H1 (cell line): Measurements from ENCODE around the gene ING4. TPM values are rescaled to one million over a fixed set of nuclear protein-coding genes. Genes with fewer than 3 reads are reported as not detected.

Experiments used
- CTCF ChIA-PET: fragments of 300-600 bp; sonication (Branson Sonifier 250); formaldehyde crosslinking; loops from one replicate; lab custom pipeline; 2021; ENCODE audit not compliant: partially characterized antibody; lab: Charles Lee
- POLR2A ChIA-PET: fragments of 300-600 bp; sonication (Branson Sonifier 250); formaldehyde crosslinking; loops from one replicate; lab custom pipeline; 2021; ENCODE audit warnings: inconsistent platforms; ENCODE audit not compliant: partially characterized antibody; lab: Charles Lee
- DNase-seq, 2 experiments: peaks; one replicate each; pipeline versions ENCODE4 v3.0.0 to v3.0.0-alpha.2; 2010 to 2022; ENCODE audit warnings: low spot score in 2 of 2, low read depth in 1 of 2, mixed read lengths in 1 of 2
- FAIRE-seq: peaks from 2 replicates; lab custom pipeline; 2011; peaks lifted over from hg19 to GRCh38; lab: Jason Lieb, UNC
- H2AFZ ChIP-seq: 2 replicates; pipeline ENCODE4 v1.8.1; 2012; ENCODE audit warnings: low read length, inconsistent platforms
- H2AK5ac ChIP-seq: 2 replicates; pipeline ENCODE4 v1.6.1; 2013; ENCODE audit warnings: low read depth, low read length
- H2BK120ac ChIP-seq: replicated peaks from 2 replicates; pipeline ENCODE3; 2013; ENCODE audit warnings: low read depth, low read length, inconsistent platforms
- H2BK12ac ChIP-seq: 2 replicates; pipeline ENCODE4 v1.6.1; 2013; ENCODE audit warnings: low read depth, low read length
- H2BK15ac ChIP-seq: 2 replicates; pipeline ENCODE4 v1.6.1; 2013; ENCODE audit warnings: low read length
- H2BK20ac ChIP-seq: 2 replicates; pipeline ENCODE4 v1.6.1; 2013; ENCODE audit warnings: low read length
- H2BK5ac ChIP-seq: 2 replicates; pipeline ENCODE4 v1.6.1; 2013; ENCODE audit warnings: low read depth, low read length
- H3K14ac ChIP-seq: 2 replicates; pipeline ENCODE4 v1.6.1; 2013; ENCODE audit warnings: inconsistent platforms; ENCODE audit not compliant: insufficient read length
- H3K18ac ChIP-seq: 2 replicates; pipeline ENCODE4 v1.6.1; 2013; ENCODE audit warnings: low read length; ENCODE audit errors: extremely low read depth
- H3K23ac ChIP-seq: 2 replicates; pipeline ENCODE4 v1.6.1; 2013; ENCODE audit warnings: inconsistent platforms; ENCODE audit not compliant: insufficient read length
- H3K23me2 ChIP-seq: 2 replicates; pipeline ENCODE4 v1.6.1; 2013; ENCODE audit warnings: low read depth, low read length
- H3K27ac ChIP-seq: 2 replicates; pipeline ENCODE4 v1.6.1; 2011; ENCODE audit warnings: low read depth, low read length, inconsistent platforms
- H3K27me3 ChIP-seq, 4 experiments: replicated peaks in 1 of 4; 1 replicate in 1 of 4; 2 replicates in 3 of 4; pipeline versions ENCODE4 v1.6.1 to v1.8.1; 2011 to 2013; ENCODE audit warnings: low read length in 3 of 4, mild to moderate bottlenecking in 3 of 4, inconsistent platforms in 2 of 4, mixed read lengths in 2 of 4, moderate library complexity in 1 of 4; ENCODE audit not compliant: control insufficient read depth in 3 of 4, insufficient read depth in 3 of 4; ENCODE audit errors: extremely low read depth in 1 of 4
- H3K36me3 ChIP-seq, 4 experiments: 2 replicates each; pipeline versions ENCODE4 v1.6.1 to v1.8.1; 2011 to 2013; ENCODE audit warnings: mild to moderate bottlenecking in 4 of 4, low read length in 3 of 4, moderate library complexity in 2 of 4, control low read depth in 1 of 4, inconsistent platforms in 1 of 4; ENCODE audit not compliant: insufficient read depth in 4 of 4, control insufficient read depth in 2 of 4
- H3K4ac ChIP-seq: replicated peaks from 2 replicates; pipeline ENCODE3; 2013; ENCODE audit warnings: low read length, low read depth, mixed read lengths, inconsistent platforms; ENCODE audit not compliant: insufficient read length
- H3K4me1 ChIP-seq, 4 experiments: replicated peaks in 1 of 4; 1 replicate in 1 of 4; 2 replicates in 3 of 4; pipeline versions ENCODE4 v1.6.1 to v1.8.1; 2011 to 2013; ENCODE audit warnings: low read length in 3 of 4, inconsistent platforms in 2 of 4, mixed read lengths in 1 of 4; ENCODE audit not compliant: insufficient read depth in 4 of 4, control insufficient read depth in 3 of 4
- H3K4me2 ChIP-seq, 2 experiments: 2 replicates each; pipeline versions ENCODE4 v1.6.1 to v1.8.1; 2011 to 2013; ENCODE audit warnings: low read depth in 2 of 2, low read length in 2 of 2, control low read depth in 1 of 2, inconsistent platforms in 1 of 2, mild to moderate bottlenecking in 1 of 2; ENCODE audit not compliant: insufficient read depth in 1 of 2
- H3K4me3 ChIP-seq, 4 experiments: fragments of 200-600, 300-600 bp in 1 of 4; sonication (generic), shearing (Covaris generic), sonication (Bioruptor Twin) in 1 of 4; 2 replicates each; pipeline versions ENCODE4 v1.5.1 to v1.8.1; 2011 to 2016; ENCODE audit warnings: low read length in 4 of 4, low read depth in 3 of 4, control low read depth in 2 of 4, inconsistent platforms in 2 of 4, mild to moderate bottlenecking in 2 of 4, mixed read lengths in 1 of 4, moderate library complexity in 1 of 4; ENCODE audit not compliant: insufficient read depth in 2 of 4; ENCODE audit errors: extremely low read depth in 1 of 4
- H3K56ac ChIP-seq: replicated peaks from 2 replicates; pipeline ENCODE3; 2013; ENCODE audit warnings: low read depth, mild to moderate bottlenecking, mixed read lengths, low read length, inconsistent platforms; ENCODE audit not compliant: insufficient read length
- H3K79me1 ChIP-seq: 2 replicates; pipeline ENCODE4 v1.6.1; 2013; ENCODE audit warnings: low read depth, low read length, control low read depth
- H3K79me2 ChIP-seq, 2 experiments: 2 replicates each; pipeline versions ENCODE4 v1.6.1 to v1.8.1; 2012 to 2013; ENCODE audit warnings: low read length in 2 of 2, mild to moderate bottlenecking in 2 of 2, inconsistent platforms in 1 of 2; ENCODE audit not compliant: insufficient read depth in 2 of 2, control insufficient read depth in 1 of 2
- H3K9ac ChIP-seq, 4 experiments: replicated peaks in 1 of 4; 1 replicate in 1 of 4; 2 replicates in 3 of 4; pipeline versions ENCODE4 v1.6.1 to v1.8.1; 2011 to 2013; ENCODE audit warnings: low read depth in 3 of 4, low read length in 3 of 4, control low read depth in 2 of 4, mild to moderate bottlenecking in 2 of 4, moderate library complexity in 2 of 4, inconsistent platforms in 1 of 4; ENCODE audit errors: extremely low read depth in 1 of 4
- H3K9me3 ChIP-seq, 2 experiments: 2 replicates each; pipeline versions ENCODE4 v1.6.1 to v1.8.1; 2012 to 2013; ENCODE audit warnings: mild to moderate bottlenecking in 2 of 2, moderate library complexity in 2 of 2, control low read depth in 1 of 2, inconsistent platforms in 1 of 2, low read depth in 1 of 2, low read length in 1 of 2, mixed read lengths in 1 of 2; ENCODE audit not compliant: insufficient read depth in 2 of 2
- H4K20me1 ChIP-seq, 2 experiments: replicated peaks in 1 of 2; 2 replicates each; pipeline versions ENCODE3 to v1.8.1; 2011 to 2013; ENCODE audit warnings: inconsistent platforms in 2 of 2, low read length in 2 of 2, mild to moderate bottlenecking in 1 of 2; ENCODE audit not compliant: insufficient read depth in 2 of 2, control insufficient read depth in 1 of 2
- H4K5ac ChIP-seq: 2 replicates; pipeline ENCODE4 v1.6.1; 2013; ENCODE audit warnings: low read length, low read depth, mixed read lengths, inconsistent platforms; ENCODE audit not compliant: insufficient read length
- H4K8ac ChIP-seq: 2 replicates; pipeline ENCODE4 v1.8.0; 2013; ENCODE audit warnings: mild to moderate bottlenecking, moderate library complexity, low read length, inconsistent platforms; ENCODE audit not compliant: insufficient read depth; ENCODE audit errors: extremely low read depth
- H4K91ac ChIP-seq: replicated peaks from 2 replicates; pipeline ENCODE3; 2013; ENCODE audit warnings: low read length, mixed read lengths, inconsistent platforms; ENCODE audit not compliant: insufficient read length
- EZH2 ChIP-seq: fragments of 200-600 bp; sonication (generic); IDR thresholded peaks from 2 replicates; pipeline ENCODE4 v1.7.1; 2012; ENCODE audit warnings: low read depth, mild to moderate bottlenecking, moderate library complexity, low read length, inconsistent platforms; ENCODE audit not compliant: severe bottlenecking
- KDM4A ChIP-seq: IDR thresholded peaks from one replicate; pipeline ENCODE4 v1.7.1; 2012; ENCODE audit warnings: low read depth, mild to moderate bottlenecking, moderate library complexity, low read length, inconsistent platforms; ENCODE audit not compliant: severe bottlenecking
- NANOG ChIP-seq: IDR thresholded peaks from 2 replicates; pipeline ENCODE4 v1.6.1; 2011; ENCODE audit warnings: low read length, low read depth, mild to moderate bottlenecking, inconsistent platforms; ENCODE audit not compliant: insufficient read depth, poor library complexity, severe bottlenecking
- YY1 ChIP-seq: IDR thresholded peaks from 2 replicates; pipeline ENCODE4 v1.6.1; 2011; ENCODE audit warnings: low read depth, mild to moderate bottlenecking, low read length
- WGBS, 2 experiments: shearing (Covaris generic) in 1 of 2; methylation state at CpG; one replicate each; pipeline versions ENCODE4 v1.1.6 to v1.1.7; 2013 to 2015; ENCODE audit warnings: low lambda C conversion rate in 2 of 2, mixed read lengths in 2 of 2, inconsistent platforms in 1 of 2, low coverage in 1 of 2, missing lambda C conversion rate in 1 of 2; ENCODE audit not compliant: insufficient replicate concordance in 2 of 2, insufficient coverage in 1 of 2, insufficient read length in 1 of 2; ENCODE audit errors: extremely low coverage in 1 of 2, missing lambda C conversion rate in 1 of 2; 5-methylcytosine and 5-hydroxymethylcytosine counted together
- polyA plus RNA-seq, 7 experiments: library from polyadenylated mRNA; depleted of rRNA in 3 of 7; stranded (reverse) in 5 of 7; unstranded in 2 of 7; fragments of >200 nt in 5 of 7; fragments of 200-250 nt in 2 of 7; gene quantifications; 1 replicate in 5 of 7; 2 replicates in 1 of 7; 4 replicates in 1 of 7; pipeline versions ENCODE4 v1.2.1 to v1.2.3, GENCODE V29; 2011 to 2013; ENCODE audit warnings: missing spikeins in 2 of 7, mixed read lengths in 2 of 7
- total RNA-seq: library from RNA; stranded (reverse); fragmentation: NEBNext Ultra II Directional; extraction: Animal tissue kit (Norgen Biotek cat#: 25700); gene quantifications from 2 replicates; pipeline ENCODE4 v1.2.1, GENCODE V29; 2021
- TF ChIP-seq, protein P1 (sequence below): IDR thresholded peaks from 2 replicates; pipeline ENCODE4 v1.6.1; 2012; ENCODE audit warnings: low read length, inconsistent platforms

Gene ING4
- total and polyA plus RNA-seq, 2 of the 8 experiments (the other 6 are each of a cell fraction or from before 2014, with no cell fraction given) = 22.9 to 28.6 TPM

GRCh38 chr12:6700646-6701051, 37.7 kb upstream of the ING4 start, which contains the start of gene PIANP:
Gene PIANP, minus strand, starts transcription at chr12:6700815. Its CDS starts 2,754 bp downstream, at chr12:6698061.
- peaks cover 14% of the 10 kb centered on the region for H3K23me2 ChIP-seq
- 0 out of 2 replicates have a peak within 1 kb of the TSS, but pooled peaks have one; percentile 48 for H2BK20ac ChIP-seq
- H2AFZ ChIP-seq = peak within 1 kb of the TSS; percentile 95
- ChIA-PET POLR2A (interaction anchor here (0.8 to 3.1 kb wide), 6 partner anchors 11 to 223 kb away, joined by 3 to 32 read pairs (median 3); partner anchors contain the start of gene ZNF384), CTCF (interaction anchor here (0.9 to 1.0 kb wide), 2 partner anchors 27 to 90 kb away, joined by 3 to 4 read pairs; no protein-coding TSS in a partner anchor)
- H3K4ac ChIP-seq = no peak within 1 kb of the TSS
- no peak for FAIRE-seq
- no peaks in the 10 kb centered on the region for H3K79me2 ChIP-seq
- H3K36me3 ChIP-seq = 0 out of 8 replicates have a peak, but pooled peaks cover 0 to 3% (median 0%) of the 10 kb centered on the region in 4 experiments
- peaks cover 0 to 12% (median 9%) of the 10 kb centered on the region in 4 experiments; a peak in 5 of 7 replicates for H3K4me1 ChIP-seq
- H3K14ac ChIP-seq = no peak within 1 kb of the TSS
- H2BK120ac ChIP-seq = peak within 1 kb of the TSS; percentile 34
- H3K56ac ChIP-seq = peak within 1 kb of the TSS; percentile 5
- no peak for TF ChIP-seq YY1
- peak; percentile 13 for TF ChIP-seq KDM4A
- TF ChIP-seq EZH2 = no peak
- TF ChIP-seq, protein P1, sequence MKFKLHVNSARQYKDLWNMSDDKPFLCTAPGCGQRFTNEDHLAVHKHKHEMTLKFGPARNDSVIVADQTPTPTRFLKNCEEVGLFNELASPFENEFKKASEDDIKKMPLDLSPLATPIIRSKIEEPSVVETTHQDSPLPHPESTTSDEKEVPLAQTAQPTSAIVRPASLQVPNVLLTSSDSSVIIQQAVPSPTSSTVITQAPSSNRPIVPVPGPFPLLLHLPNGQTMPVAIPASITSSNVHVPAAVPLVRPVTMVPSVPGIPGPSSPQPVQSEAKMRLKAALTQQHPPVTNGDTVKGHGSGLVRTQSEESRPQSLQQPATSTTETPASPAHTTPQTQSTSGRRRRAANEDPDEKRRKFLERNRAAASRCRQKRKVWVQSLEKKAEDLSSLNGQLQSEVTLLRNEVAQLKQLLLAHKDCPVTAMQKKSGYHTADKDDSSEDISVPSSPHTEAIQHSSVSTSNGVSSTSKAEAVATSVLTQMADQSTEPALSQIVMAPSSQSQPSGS = no peak
- TF ChIP-seq NANOG = no peak
- H2BK5ac ChIP-seq = peak within 1 kb of the TSS; percentile 60; the same call in 1 of the 2 replicates
- no peak within 1 kb of the TSS for H3K23ac ChIP-seq
- H3K18ac ChIP-seq = peak within 1 kb of the TSS; percentile 93
- peak within 1 kb of the TSS; percentile 87 for H2BK12ac ChIP-seq
- H3K27ac ChIP-seq = no peak within 1 kb of the TSS
- H4K5ac ChIP-seq = peak within 1 kb of the TSS; percentile 55
- no peak within 1 kb of the TSS for H4K91ac ChIP-seq
- no peaks in the 10 kb centered on the region for H4K20me1 ChIP-seq
- H3K79me1 ChIP-seq = no peaks in the 10 kb centered on the region; the same call in 1 of the 2 replicates
- H3K9me3 ChIP-seq = no peaks in the 10 kb centered on the region
- peak in 1 of 2 experiments; percentile 72 for DNase-seq
- H3K9ac ChIP-seq = peak within 1 kb of the TSS; percentile 29 to 69 (median 48); a peak in 6 of 7 replicates
- no peak within 1 kb of the TSS for H2AK5ac ChIP-seq
- H3K4me2 ChIP-seq = peak within 1 kb of the TSS; percentile 92 to 99
- H2BK15ac ChIP-seq = peak within 1 kb of the TSS; percentile 97; the same call in 1 of the 2 replicates
- 0% methylated on average over 12 of the region's 43 CpGs; no CpG with 5 or more reads in 1 of the 2 experiments for WGBS, 2 experiments
- peak within 1 kb of the TSS; percentile 72 to 90 (median 72) for H3K4me3 ChIP-seq
- H4K8ac ChIP-seq = peak within 1 kb of the TSS; percentile 64; the same call in 1 of the 2 replicates
- peaks cover 0 to 16% (median 14%) of the 10 kb centered on the region in 4 experiments; a peak in 6 of 7 replicates for H3K27me3 ChIP-seq
